Sigmoid colon (tissue), 4 donors: Measurements from ENCODE around the gene KDM1A.

ENCODE experiments used
- POLR2A ChIP-seq, 2 donors: fragments of 450-650 bp; IDR thresholded peaks; one replicate each; pipeline ENCODE4 v1.6.1; 2016; ENCODE audit warnings: antibody characterized with exemption in 2 of 2, mild to moderate bottlenecking in 2 of 2, moderate library complexity in 2 of 2
- POLR2AphosphoS5 ChIP-seq, 4 donors: sonication (generic); formaldehyde crosslinking; IDR thresholded peaks; one replicate each; pipeline ENCODE4 v1.6.1; 2017; ENCODE audit warnings: antibody characterized with exemption in 4 of 4
- TF ChIP-seq, protein P1 (sequence below), 4 experiments: fragments of 450-650 bp in 3 of 4; fragments of 200-600 bp in 1 of 4; IDR thresholded peaks; one replicate each; pipeline ENCODE4 v1.5.1; 2016 to 2019; ENCODE audit warnings: antibody characterized with exemption in 4 of 4, mild to moderate bottlenecking in 3 of 4, moderate library complexity in 2 of 4

GRCh38 chr1:23004112-23004511 is 15.2 kb upstream of the KDM1A start:
- TF ChIP-seq POLR2AphosphoS5 (IDR thresholded peaks at IDR 0.05) (no peak), POLR2A (IDR thresholded peaks at IDR 0.05) (no peak)
- TF ChIP-seq, protein P1, sequence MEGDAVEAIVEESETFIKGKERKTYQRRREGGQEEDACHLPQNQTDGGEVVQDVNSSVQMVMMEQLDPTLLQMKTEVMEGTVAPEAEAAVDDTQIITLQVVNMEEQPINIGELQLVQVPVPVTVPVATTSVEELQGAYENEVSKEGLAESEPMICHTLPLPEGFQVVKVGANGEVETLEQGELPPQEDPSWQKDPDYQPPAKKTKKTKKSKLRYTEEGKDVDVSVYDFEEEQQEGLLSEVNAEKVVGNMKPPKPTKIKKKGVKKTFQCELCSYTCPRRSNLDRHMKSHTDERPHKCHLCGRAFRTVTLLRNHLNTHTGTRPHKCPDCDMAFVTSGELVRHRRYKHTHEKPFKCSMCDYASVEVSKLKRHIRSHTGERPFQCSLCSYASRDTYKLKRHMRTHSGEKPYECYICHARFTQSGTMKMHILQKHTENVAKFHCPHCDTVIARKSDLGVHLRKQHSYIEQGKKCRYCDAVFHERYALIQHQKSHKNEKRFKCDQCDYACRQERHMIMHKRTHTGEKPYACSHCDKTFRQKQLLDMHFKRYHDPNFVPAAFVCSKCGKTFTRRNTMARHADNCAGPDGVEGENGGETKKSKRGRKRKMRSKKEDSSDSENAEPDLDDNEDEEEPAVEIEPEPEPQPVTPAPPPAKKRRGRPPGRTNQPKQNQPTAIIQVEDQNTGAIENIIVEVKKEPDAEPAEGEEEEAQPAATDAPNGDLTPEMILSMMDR (IDR thresholded peaks at IDR 0.05), result no peak
